Uterus (tissue), 4 donors: ENCODE results near the gene PNLIP. TPM values are rescaled to one million over a fixed set of nuclear protein-coding genes. Genes with fewer than 3 reads are reported as not detected.

Experiments used
- DNase-seq, 2 donors: peaks; one replicate each; pipeline ENCODE4 v3.0.0-alpha.2; 2019 to 2020
- H3K27ac ChIP-seq, 2 donors: fragments of 200-600 bp; sonication (generic); 1 replicate in 1 of 2; 2 replicates in 1 of 2; pipeline ENCODE4 v1.5.1; 2016 to 2018
- H3K27me3 ChIP-seq, 2 donors: fragments of 200-600 bp; sonication (generic); one replicate each; pipeline ENCODE4 v1.5.1; 2018 to 2019; ENCODE audit warnings: control low read depth in 1 of 2
- H3K36me3 ChIP-seq, 2 donors: fragments of 200-600 bp; sonication (generic); one replicate each; pipeline ENCODE4 v1.5.1; 2019; ENCODE audit warnings: control low read depth in 1 of 2
- H3K4me1 ChIP-seq, 2 donors: fragments of 200-600 bp; sonication (generic); one replicate each; pipeline ENCODE4 v1.5.1; 2018 to 2019; ENCODE audit warnings: control low read depth in 1 of 2
- H3K4me3 ChIP-seq, 2 donors: fragments of 200-600 bp; sonication (generic); 1 replicate in 1 of 2; 2 replicates in 1 of 2; pipeline ENCODE4 v1.5.1; 2018 to 2019; ENCODE audit warnings: mild to moderate bottlenecking in 1 of 2
- H3K9me3 ChIP-seq, 2 donors: fragments of 200-600 bp; sonication (generic); one replicate each; pipeline ENCODE4 v1.5.1; 2019; ENCODE audit warnings: control low read depth in 1 of 2
- CTCF ChIP-seq, 4 experiments: fragments of 200-600 bp in 2 of 4; fragments of 450-650 bp in 2 of 4; sonication (generic) in 2 of 4; IDR thresholded peaks; one replicate each; pipeline ENCODE4 v1.5.1; 2016 to 2019; ENCODE audit warnings: antibody characterized with exemption in 4 of 4, mild to moderate bottlenecking in 2 of 4, moderate library complexity in 1 of 4
- POLR2A ChIP-seq, 2 donors: fragments of 450-650 bp; IDR thresholded peaks; one replicate each; pipeline ENCODE4 v1.6.1; 2016; ENCODE audit warnings: antibody characterized with exemption in 2 of 2, mild to moderate bottlenecking in 1 of 2, moderate library complexity in 1 of 2
- intact Hi-C: fragments of 100-400 bp; cut with DNase I; formaldehyde crosslinking; loops from one replicate; pipeline ENCODE4 v1.15.1; 2023; ENCODE audit warnings: low total_unique reads
- total RNA-seq, 4 donors: library from RNA; depleted of rRNA in 3 of 4; stranded (reverse); fragments of >200 nt in 3 of 4; gene quantifications; one replicate each; pipeline versions ENCODE4 v1.1.0 to v1.2.4, GENCODE V29; 2014 to 2023
- donor health status: DM: yes; HTN: yes; CAD: no.

PNLIP gene
- total RNA-seq, 4 donors from 2014 or later = not detected

GRCh38 chr10:116553378-116553980 lies 7.7 kb downstream of the PNLIP start:
- no peak for TF ChIP-seq CTCF (IDR thresholded peaks at IDR 0.05)
- TF ChIP-seq POLR2A (IDR thresholded peaks at IDR 0.05) = no peak
- Histone ChIP-seq H3K4me3 (no peak overlapping the region), H3K36me3 (no peaks in the 10 kb centered on the region), H3K27me3 (no peaks in the 10 kb centered on the region), H3K27ac (no peak overlapping the region), H3K4me1 (no peaks in the 10 kb centered on the region), H3K9me3 (no peaks in the 10 kb centered on the region)
- no peak for DNase-seq
- intact Hi-C loops = no loop called here

- no peak for DNase-seq
- intact Hi-C loops = no loop called here
- no peaks in the 10 kb centered on the region for H3K36me3 ChIP-seq
- H3K27me3 ChIP-seq = no peaks in the 10 kb centered on the region
- no peaks in the 10 kb centered on the region for H3K9me3 ChIP-seq
- TF ChIP-seq CTCF (IDR thresholded peaks at IDR 0.05) (no peak), POLR2A (IDR thresholded peaks at IDR 0.05) (no peak)
- no peaks in the 10 kb centered on the region for H3K4me1 ChIP-seq
- no peak overlapping the region for H3K27ac ChIP-seq
- H3K4me3 ChIP-seq = no peak overlapping the region
Measured at GRCh38 chr10:116554628-116555027, 8.9 kb downstream of the PNLIP start.

- no peak overlapping the region for H3K4me3 ChIP-seq
- H3K4me1 ChIP-seq = no peaks in the 10 kb centered on the region
- no peak for DNase-seq
- H3K27ac ChIP-seq = no peak overlapping the region
- intact Hi-C loops = no loop called here
- TF ChIP-seq CTCF (IDR thresholded peaks at IDR 0.05) (no peak), POLR2A (IDR thresholded peaks at IDR 0.05) (no peak)
- no peaks in the 10 kb centered on the region for H3K27me3 ChIP-seq
- H3K9me3 ChIP-seq = no peaks in the 10 kb centered on the region
- no peaks in the 10 kb centered on the region for H3K36me3 ChIP-seq
Measured at GRCh38 chr10:116555880-116556279, 10.1 kb downstream of the PNLIP start.

DNA sequence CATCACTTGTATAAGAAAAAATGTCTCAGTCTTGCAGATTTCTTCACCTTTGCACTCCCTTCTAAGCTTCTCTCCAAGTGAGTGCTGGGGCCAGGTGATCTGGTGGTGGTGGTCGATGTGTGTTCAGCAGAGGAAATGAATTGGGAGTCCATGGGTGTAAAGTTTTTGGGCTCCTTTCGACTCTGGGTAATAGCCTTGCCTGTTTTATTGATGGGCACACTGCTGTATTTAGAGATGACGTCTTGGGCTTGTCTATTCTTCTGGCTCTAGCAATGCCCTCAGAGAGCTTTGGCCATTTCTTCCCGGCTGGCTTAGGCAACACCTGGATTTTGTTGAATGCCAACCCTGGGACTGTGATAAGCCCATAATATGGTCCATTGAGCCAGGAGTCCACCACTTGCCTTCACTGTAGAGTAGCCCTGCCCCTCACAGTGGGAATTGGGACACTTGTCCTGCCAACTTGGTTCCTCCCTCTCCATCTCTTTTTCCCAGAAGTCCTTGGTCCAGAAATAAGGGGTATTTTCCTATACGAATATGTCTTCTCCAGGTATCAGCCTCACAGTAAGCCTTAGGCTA lies 11.7 kb downstream of the PNLIP start:
- TF ChIP-seq POLR2A (IDR thresholded peaks at IDR 0.05) = no peak
- no peak for TF ChIP-seq CTCF (IDR thresholded peaks at IDR 0.05)
- no peaks in the 10 kb centered on the region for H3K4me1 ChIP-seq
- no peak overlapping the region for H3K27ac ChIP-seq
- H3K27me3 ChIP-seq = no peaks in the 10 kb centered on the region
- H3K36me3 ChIP-seq = no peaks in the 10 kb centered on the region
- H3K9me3 ChIP-seq = no peaks in the 10 kb centered on the region
- intact Hi-C loops = no loop called here
- no peak for DNase-seq
- H3K4me3 ChIP-seq = no peak overlapping the region

- DNase-seq = no peak
- Histone ChIP-seq H3K36me3 (no peaks in the 10 kb centered on the region), H3K4me3 (no peak overlapping the region), H3K9me3 (no peaks in the 10 kb centered on the region), H3K4me1 (no peaks in the 10 kb centered on the region), H3K27ac (no peak overlapping the region), H3K27me3 (no peaks in the 10 kb centered on the region)
- TF ChIP-seq POLR2A (IDR thresholded peaks at IDR 0.05) (no peak), CTCF (IDR thresholded peaks at IDR 0.05) (no peak)
- intact Hi-C loops = no loop called here
Measured at GRCh38 chr10:116565534-116565933, 19.8 kb downstream of the PNLIP start.
